ENCODE results near the gene MME.
A peak's percentile ranks its signal among the peaks of the same experiment; 100 is the strongest.

DNA sequence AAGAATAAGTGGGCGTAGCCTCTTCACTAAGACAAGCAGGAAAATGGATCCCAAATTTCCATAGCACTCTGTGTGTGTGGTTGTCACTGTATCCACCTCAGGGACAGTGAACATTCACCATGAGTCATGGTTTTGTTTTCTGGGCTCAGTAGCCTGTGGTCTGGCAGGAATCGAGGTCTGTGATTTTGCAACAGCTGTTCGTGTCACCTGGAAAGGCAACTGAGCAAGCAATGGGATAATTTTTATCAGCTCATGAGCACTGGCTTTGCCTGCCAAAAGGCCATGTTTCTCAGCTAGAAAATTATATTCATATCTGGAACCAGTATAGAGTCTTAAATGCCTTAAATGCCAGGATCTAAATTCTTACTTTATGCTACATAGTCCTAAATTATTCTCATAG is 152.5 kb downstream of the MME start:
- TF ChIP-seq EP300 (IDR thresholded peaks at IDR 0.05) (no peak), POLR2A (IDR thresholded peaks at IDR 0.05) (no peak), POLR2AphosphoS5 (IDR thresholded peaks at IDR 0.05) (peak; percentile 73)
- TF ChIP-seq, protein P1, sequence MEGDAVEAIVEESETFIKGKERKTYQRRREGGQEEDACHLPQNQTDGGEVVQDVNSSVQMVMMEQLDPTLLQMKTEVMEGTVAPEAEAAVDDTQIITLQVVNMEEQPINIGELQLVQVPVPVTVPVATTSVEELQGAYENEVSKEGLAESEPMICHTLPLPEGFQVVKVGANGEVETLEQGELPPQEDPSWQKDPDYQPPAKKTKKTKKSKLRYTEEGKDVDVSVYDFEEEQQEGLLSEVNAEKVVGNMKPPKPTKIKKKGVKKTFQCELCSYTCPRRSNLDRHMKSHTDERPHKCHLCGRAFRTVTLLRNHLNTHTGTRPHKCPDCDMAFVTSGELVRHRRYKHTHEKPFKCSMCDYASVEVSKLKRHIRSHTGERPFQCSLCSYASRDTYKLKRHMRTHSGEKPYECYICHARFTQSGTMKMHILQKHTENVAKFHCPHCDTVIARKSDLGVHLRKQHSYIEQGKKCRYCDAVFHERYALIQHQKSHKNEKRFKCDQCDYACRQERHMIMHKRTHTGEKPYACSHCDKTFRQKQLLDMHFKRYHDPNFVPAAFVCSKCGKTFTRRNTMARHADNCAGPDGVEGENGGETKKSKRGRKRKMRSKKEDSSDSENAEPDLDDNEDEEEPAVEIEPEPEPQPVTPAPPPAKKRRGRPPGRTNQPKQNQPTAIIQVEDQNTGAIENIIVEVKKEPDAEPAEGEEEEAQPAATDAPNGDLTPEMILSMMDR (IDR thresholded peaks at IDR 0.05): no peak
